Neutrophil (primary cell): ENCODE measurements around the gene EGFL8.

Experiments
- H3K27ac ChIP-seq: fragments of 200-600 bp; sonication (generic); 2 replicates; pipeline ENCODE4 v1.5.1; 2016; ENCODE audit warnings: mild to moderate bottlenecking, moderate library complexity
- H3K27me3 ChIP-seq: fragments of 200-600 bp; sonication (generic); 2 replicates; pipeline ENCODE4 v1.6.0; 2016; ENCODE audit warnings: mild to moderate bottlenecking
- H3K36me3 ChIP-seq: fragments of 200-600 bp; sonication (generic); 2 replicates; pipeline ENCODE4 v1.5.1; 2017
- H3K4me1 ChIP-seq, 2 experiments: fragments of 200-600 bp in 1 of 2; sonication (generic) in 1 of 2; 1 replicate in 1 of 2; 2 replicates in 1 of 2; pipeline versions ENCODE4 v1.5.1 to v1.6.1; 2013 to 2016; ENCODE audit warnings: low read depth in 1 of 2, low read length in 1 of 2, mild to moderate bottlenecking in 1 of 2, moderate library complexity in 1 of 2; ENCODE audit not compliant: control insufficient read depth in 1 of 2, insufficient read depth in 1 of 2
- H3K4me3 ChIP-seq, 2 experiments: fragments of 200-600 bp in 1 of 2; sonication (generic) in 1 of 2; 1 replicate in 1 of 2; 2 replicates in 1 of 2; pipeline ENCODE4 v1.5.1; 2013 to 2016; ENCODE audit warnings: low read depth in 1 of 2, low read length in 1 of 2, mild to moderate bottlenecking in 1 of 2, moderate library complexity in 1 of 2
- H3K9me3 ChIP-seq: fragments of 200-600 bp; sonication (generic); 2 replicates; pipeline ENCODE4 v1.5.1; 2016
- TF ChIP-seq, protein P1 (sequence below): fragments of 200-600 bp; sonication (generic); IDR thresholded peaks from 2 replicates; pipeline ENCODE4 v1.5.1; 2016; ENCODE audit warnings: antibody characterized with exemption

EGFL8 gene

DNA sequence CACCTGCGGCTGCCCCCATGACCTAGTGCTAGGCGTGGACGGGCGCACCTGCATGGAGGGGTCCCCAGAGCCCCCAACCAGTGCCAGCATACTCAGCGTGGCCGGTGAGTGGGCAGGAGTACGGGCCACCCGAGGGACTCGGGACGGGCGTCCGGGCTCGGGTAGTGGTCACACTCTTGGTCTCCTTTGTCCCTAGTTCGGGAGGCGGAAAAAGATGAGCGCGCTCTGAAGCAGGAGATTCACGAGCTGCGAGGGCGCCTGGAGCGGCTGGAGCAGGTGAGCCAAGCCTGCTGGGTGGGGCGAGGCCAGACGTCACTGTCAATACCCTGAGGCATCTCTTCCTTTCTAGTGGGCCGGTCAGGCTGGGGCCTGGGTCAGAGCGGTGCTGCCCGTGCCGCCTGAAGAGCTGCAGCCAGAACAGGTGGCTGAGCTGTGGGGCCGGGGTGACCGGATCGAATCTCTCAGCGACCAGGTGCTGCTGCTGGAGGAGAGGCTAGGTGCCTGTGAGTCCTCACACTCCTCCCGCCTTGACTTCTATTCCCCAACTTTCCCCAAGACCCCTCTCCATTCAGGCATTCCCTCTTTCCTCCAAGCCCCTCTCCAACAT is 2.9 kb downstream of the EGFL8 start:
- H3K27me3 ChIP-seq = no peaks in the 10 kb centered on the region
- no peak overlapping the region for H3K4me3 ChIP-seq
- H3K9me3 ChIP-seq = no peaks in the 10 kb centered on the region
- H3K36me3 ChIP-seq = peaks cover 44% of the 10 kb centered on the region
- H3K27ac ChIP-seq = no peak overlapping the region
- TF ChIP-seq, protein P1, sequence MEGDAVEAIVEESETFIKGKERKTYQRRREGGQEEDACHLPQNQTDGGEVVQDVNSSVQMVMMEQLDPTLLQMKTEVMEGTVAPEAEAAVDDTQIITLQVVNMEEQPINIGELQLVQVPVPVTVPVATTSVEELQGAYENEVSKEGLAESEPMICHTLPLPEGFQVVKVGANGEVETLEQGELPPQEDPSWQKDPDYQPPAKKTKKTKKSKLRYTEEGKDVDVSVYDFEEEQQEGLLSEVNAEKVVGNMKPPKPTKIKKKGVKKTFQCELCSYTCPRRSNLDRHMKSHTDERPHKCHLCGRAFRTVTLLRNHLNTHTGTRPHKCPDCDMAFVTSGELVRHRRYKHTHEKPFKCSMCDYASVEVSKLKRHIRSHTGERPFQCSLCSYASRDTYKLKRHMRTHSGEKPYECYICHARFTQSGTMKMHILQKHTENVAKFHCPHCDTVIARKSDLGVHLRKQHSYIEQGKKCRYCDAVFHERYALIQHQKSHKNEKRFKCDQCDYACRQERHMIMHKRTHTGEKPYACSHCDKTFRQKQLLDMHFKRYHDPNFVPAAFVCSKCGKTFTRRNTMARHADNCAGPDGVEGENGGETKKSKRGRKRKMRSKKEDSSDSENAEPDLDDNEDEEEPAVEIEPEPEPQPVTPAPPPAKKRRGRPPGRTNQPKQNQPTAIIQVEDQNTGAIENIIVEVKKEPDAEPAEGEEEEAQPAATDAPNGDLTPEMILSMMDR = no peak
- no peaks in the 10 kb centered on the region for H3K4me1 ChIP-seq

DNA sequence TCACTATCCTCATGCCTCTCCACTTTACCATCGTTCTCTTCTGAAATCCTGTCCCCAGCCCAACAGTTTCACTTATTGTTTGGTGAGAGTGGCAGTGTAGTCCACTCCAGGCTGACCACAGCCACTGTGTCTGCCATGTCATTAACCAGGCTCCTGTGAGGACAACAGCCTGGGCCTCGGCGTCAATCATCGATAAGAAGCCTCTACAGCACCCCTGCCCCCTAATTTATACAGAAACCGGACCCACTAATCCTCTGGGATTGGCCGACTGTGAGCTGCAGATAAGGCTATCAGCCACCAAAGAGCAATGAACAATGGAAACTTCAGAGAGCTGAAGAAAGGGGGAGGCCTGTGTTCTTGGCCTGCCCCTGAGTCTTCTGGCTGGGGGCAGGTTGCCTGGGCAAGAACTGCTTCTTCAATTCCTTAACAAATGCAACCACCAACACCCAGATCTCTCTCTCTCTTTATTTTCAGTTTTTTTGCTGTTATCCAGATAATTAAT is 3.4 kb downstream of the EGFL8 start:
- Histone ChIP-seq H3K4me1 (peaks cover 4% of the 10 kb centered on the region in 2 experiments), H3K27ac (no peak overlapping the region), H3K9me3 (no peaks in the 10 kb centered on the region), H3K36me3 (peaks cover 44% of the 10 kb centered on the region), H3K27me3 (no peaks in the 10 kb centered on the region), H3K4me3 (no peak overlapping the region)
- TF ChIP-seq, protein P1 = no peak

DNA sequence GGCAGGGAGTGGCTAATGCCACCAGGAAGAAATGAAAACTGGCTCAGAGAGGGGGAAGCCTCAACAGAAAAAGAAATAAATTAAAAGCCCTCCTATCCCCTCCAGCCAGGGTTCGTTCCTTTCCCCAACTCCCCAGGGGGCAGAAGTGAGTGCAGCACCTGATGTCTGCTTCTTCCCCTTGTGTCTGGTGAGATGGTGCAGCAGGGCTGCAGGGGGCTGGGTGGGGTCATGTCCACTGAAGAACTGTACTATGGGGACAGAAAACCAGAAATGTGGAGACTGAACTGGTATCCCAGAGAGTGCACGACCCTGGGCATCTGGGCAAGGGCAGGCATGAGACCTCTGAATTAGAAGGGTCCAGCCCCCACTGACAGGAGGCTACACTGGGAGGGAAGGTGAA is 4.0 kb downstream of the EGFL8 start:
- H3K36me3 ChIP-seq = peaks cover 44% of the 10 kb centered on the region
- H3K27me3 ChIP-seq = no peaks in the 10 kb centered on the region
- H3K27ac ChIP-seq = no peak overlapping the region
- peaks cover 9 to 10% of the 10 kb centered on the region in 2 experiments for H3K4me1 ChIP-seq
- no peaks in the 10 kb centered on the region for H3K9me3 ChIP-seq
- no peak overlapping the region for H3K4me3 ChIP-seq
- TF ChIP-seq, protein P1 = no peak

DNA sequence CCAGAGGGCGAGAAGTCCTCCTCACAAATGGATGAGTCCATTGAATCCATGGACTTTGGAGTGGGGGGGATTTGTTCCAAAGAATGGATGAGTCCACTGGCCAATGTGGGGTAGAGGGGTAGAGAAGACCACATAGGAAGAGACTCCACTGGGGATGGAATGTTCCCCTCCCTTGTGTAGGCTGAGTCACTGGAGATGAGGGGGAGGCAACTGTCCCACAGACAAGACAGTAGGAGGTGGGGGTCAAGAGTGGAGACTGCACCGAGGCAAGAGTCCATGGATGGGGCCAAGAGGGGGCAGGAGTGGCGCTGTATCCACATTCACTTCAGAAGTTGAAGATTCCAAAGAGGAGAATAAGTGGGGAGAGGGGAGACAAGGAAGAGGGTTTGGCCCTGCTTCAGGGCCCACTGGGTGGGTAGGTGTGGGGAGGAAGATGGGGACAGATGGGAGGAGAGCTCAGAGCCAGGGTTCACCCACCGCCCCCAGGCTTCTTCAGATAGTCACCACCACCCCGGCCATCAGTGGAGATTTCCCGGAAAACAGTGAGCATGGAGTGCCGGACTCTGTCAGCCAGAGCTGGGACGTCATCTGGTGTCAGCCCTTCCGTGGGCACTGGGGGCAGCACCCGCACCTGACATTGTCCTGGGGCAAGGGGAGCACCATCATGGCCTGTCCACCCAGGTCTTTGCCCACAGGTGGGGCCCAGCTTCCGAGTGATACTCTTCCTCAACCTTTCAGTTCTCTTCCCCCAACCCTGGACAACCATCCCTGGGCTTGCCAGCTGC is 4.6 kb downstream of the EGFL8 start:
- peaks cover 9 to 13% of the 10 kb centered on the region in 2 experiments for H3K4me1 ChIP-seq
- H3K27ac ChIP-seq = no peak overlapping the region
- no peak overlapping the region for H3K4me3 ChIP-seq
- H3K36me3 ChIP-seq = peaks cover 44% of the 10 kb centered on the region
- H3K9me3 ChIP-seq = no peaks in the 10 kb centered on the region
- no peaks in the 10 kb centered on the region for H3K27me3 ChIP-seq
- TF ChIP-seq, protein P1 = no peak

DNA sequence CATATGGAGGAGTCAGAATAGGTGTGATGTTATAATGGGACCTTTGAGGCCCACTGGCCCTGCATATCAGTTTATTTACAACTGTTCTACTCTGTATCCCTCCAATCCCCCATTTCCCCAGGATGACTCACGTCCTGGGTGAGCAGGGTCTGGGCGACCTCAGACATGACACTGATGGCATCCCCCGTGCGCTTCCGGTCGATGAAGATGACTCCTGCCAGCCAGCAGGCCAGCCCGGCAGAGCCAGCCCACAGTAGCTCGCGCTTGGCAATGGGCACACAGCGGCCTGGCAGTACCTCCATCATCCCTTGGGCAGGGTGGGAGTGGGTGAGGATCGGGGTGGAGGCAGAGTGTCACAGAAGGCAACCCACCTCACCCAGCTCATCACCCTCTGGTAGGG is 5.9 kb downstream of the EGFL8 start:
- Histone ChIP-seq H3K4me1 (peaks cover 16 to 23% of the 10 kb centered on the region in 2 experiments), H3K27ac (no peak overlapping the region), H3K27me3 (no peaks in the 10 kb centered on the region), H3K36me3 (peaks cover 44% of the 10 kb centered on the region), H3K4me3 (no peak overlapping the region), H3K9me3 (no peaks in the 10 kb centered on the region)
- TF ChIP-seq, protein P1 = no peak
